Loucy (cell line): ENCODE data around the gene LY6G6F.

ENCODE experiments used
- H2AFZ ChIP-seq: fragments of 200-600 bp; sonication (generic); 2 replicates; pipeline ENCODE4 v1.6.0; 2016; ENCODE audit warnings: antibody characterized with exemption, mild to moderate bottlenecking, low read length, moderate library complexity
- H3F3A ChIP-seq: fragments of 200-600 bp; 2 replicates; pipeline ENCODE4 v1.6.0; 2016; ENCODE audit warnings: antibody characterized with exemption, low read depth, mild to moderate bottlenecking
- H3K27me3 ChIP-seq: fragments of 200-600 bp; sonication (generic); 2 replicates; pipeline ENCODE4 v1.6.1; 2014; ENCODE audit warnings: low read length, mild to moderate bottlenecking; ENCODE audit not compliant: insufficient read depth, poor library complexity, severe bottlenecking
- H3K36me3 ChIP-seq: fragments of 200-600 bp; sonication (generic); 2 replicates; pipeline ENCODE4 v1.6.1; 2016; ENCODE audit warnings: low read length; ENCODE audit not compliant: insufficient read depth
- H3K4me1 ChIP-seq: fragments of 200-600 bp; sonication (generic); 2 replicates; pipeline ENCODE4 v1.5.1; 2014; ENCODE audit warnings: low read length, mild to moderate bottlenecking; ENCODE audit not compliant: insufficient read depth, poor library complexity, severe bottlenecking
- H3K4me2 ChIP-seq: fragments of 200-600 bp; sonication (generic); 2 replicates; pipeline ENCODE4 v1.6.0; 2014; ENCODE audit warnings: antibody characterized with exemption, low read length, low read depth, mild to moderate bottlenecking; ENCODE audit not compliant: poor library complexity, severe bottlenecking
- H3K4me3 ChIP-seq: fragments of 200-600 bp; sonication (generic); 2 replicates; pipeline ENCODE4 v1.5.1; 2014; ENCODE audit warnings: low read length, mild to moderate bottlenecking, mixed read lengths; ENCODE audit not compliant: poor library complexity, severe bottlenecking
- H3K79me2 ChIP-seq: fragments of 200-600 bp; sonication (generic); 2 replicates; pipeline ENCODE4 v1.6.1; 2014; ENCODE audit warnings: low read length; ENCODE audit not compliant: insufficient read depth
- H3K9ac ChIP-seq: fragments of 200-600 bp; sonication (generic); 2 replicates; pipeline ENCODE4 v1.6.0; 2014; ENCODE audit warnings: mild to moderate bottlenecking, low read depth, low read length, moderate library complexity; ENCODE audit not compliant: poor library complexity, severe bottlenecking
- H3K9me2 ChIP-seq: fragments of 200-600 bp; sonication (generic); replicated peaks from 2 replicates; pipeline ENCODE4 v1.6.1; 2016; ENCODE audit warnings: low read depth, low read length, mixed read lengths
- H3K9me3 ChIP-seq: fragments of 200-600 bp; sonication (generic); 2 replicates; pipeline ENCODE4 v1.6.1; 2014; ENCODE audit warnings: mild to moderate bottlenecking, antibody characterized with exemption, low read length, low read depth; ENCODE audit not compliant: insufficient read depth
- H4K20me1 ChIP-seq: fragments of 200-600 bp; sonication (generic); 2 replicates; pipeline ENCODE4 v1.6.0; 2014; ENCODE audit warnings: antibody characterized with exemption, low read length, mild to moderate bottlenecking; ENCODE audit not compliant: insufficient read depth, poor library complexity, severe bottlenecking
- CTCF ChIP-seq: fragments of 200-600 bp; sonication (generic); conservative IDR thresholded peaks from 2 replicates; pipeline ENCODE4 v1.5.1; 2014; ENCODE audit warnings: mild to moderate bottlenecking, antibody characterized with exemption, low read length
- EZH2phosphoT487 ChIP-seq: fragments of 200-600 bp; IDR thresholded peaks from 2 replicates; pipeline ENCODE4 v1.6.1; 2018; ENCODE audit warnings: antibody characterized with exemption, mild to moderate bottlenecking, moderate library complexity, borderline replicate concordance

LY6G6F gene

GRCh38 chr6:31741815-31742214 lies 35.1 kb downstream of the LY6G6F start:
- H4K20me1 ChIP-seq: no peaks in the 10 kb centered on the region
- no peak for TF ChIP-seq EZH2phosphoT487
- no peak for TF ChIP-seq CTCF
- H3K36me3 ChIP-seq: no peaks in the 10 kb centered on the region
- H3K9me3 ChIP-seq: no peaks in the 10 kb centered on the region
- peak overlapping the region; percentile 100 for H3K4me3 ChIP-seq
- H3K4me2 ChIP-seq: peak overlapping the region; percentile 74
- no peaks in the 10 kb centered on the region for H3K27me3 ChIP-seq
- H3K4me1 ChIP-seq: peaks cover 44% of the 10 kb centered on the region
- H3K79me2 ChIP-seq: peaks cover 30% of the 10 kb centered on the region
- peak overlapping the region; percentile 100 for H3K9ac ChIP-seq
- no peaks in the 10 kb centered on the region for H3K9me2 ChIP-seq
- H2AFZ ChIP-seq: no peak overlapping the region
- peaks cover 8% of the 10 kb centered on the region for H3F3A ChIP-seq

DNA sequence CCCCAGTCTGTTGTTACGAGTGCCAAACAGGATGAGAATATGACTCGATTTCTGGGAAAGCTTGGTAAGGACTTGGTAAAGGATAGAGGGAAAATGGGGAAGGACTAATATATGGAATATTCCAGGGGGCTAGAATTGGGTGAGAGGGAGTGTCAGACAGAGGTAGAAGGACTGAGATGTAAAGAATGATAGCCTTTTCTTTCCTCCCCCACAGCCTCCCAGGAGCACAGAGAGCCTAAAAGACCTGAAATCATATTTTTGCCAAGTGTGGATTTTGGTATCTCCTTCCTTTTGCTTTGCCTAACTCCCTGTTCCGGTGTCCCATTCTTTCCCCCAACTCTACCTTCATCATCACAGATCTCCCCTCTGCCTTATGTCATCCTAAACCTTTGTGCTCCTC lies 36.2 kb downstream of the LY6G6F start:
- TF ChIP-seq CTCF (no peak), EZH2phosphoT487 (no peak)
- peaks cover 38% of the 10 kb centered on the region for H3K4me1 ChIP-seq
- H3K4me2 ChIP-seq: peak overlapping the region; percentile 1
- H3F3A ChIP-seq: peaks cover 3% of the 10 kb centered on the region; the same call in 1 of the 2 replicates
- H4K20me1 ChIP-seq: no peaks in the 10 kb centered on the region
- H3K36me3 ChIP-seq: no peaks in the 10 kb centered on the region
- no peaks in the 10 kb centered on the region for H3K9me3 ChIP-seq
- no peak overlapping the region for H3K9ac ChIP-seq
- H3K79me2 ChIP-seq: peaks cover 28% of the 10 kb centered on the region
- no peak overlapping the region for H2AFZ ChIP-seq
- no peaks in the 10 kb centered on the region for H3K27me3 ChIP-seq
- no peak overlapping the region for H3K4me3 ChIP-seq
- H3K9me2 ChIP-seq: no peaks in the 10 kb centered on the region

DNA sequence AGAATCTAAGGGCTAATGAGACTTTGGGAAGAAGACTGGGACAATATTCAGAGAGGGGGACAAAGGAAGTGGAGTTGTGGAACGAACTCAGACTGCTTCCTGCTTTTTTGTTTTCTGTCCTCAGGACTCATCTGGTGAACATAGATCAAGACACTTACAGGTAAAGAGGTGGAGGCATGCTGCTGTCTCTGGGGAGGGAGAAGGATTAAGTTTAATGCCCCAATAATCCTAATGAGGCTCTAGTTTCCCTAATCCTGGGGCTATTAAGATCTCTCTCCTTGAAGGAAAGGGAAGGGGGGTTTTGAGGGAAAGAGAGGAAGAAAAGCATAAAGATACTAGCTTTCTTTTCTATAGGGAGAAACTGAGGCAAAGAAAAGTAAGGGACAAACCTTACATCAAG lies 37.8 kb downstream of the LY6G6F start:
- no peak for TF ChIP-seq EZH2phosphoT487
- TF ChIP-seq CTCF: no peak
- H4K20me1 ChIP-seq: no peaks in the 10 kb centered on the region
- H3K36me3 ChIP-seq: no peaks in the 10 kb centered on the region
- H3K9me3 ChIP-seq: no peaks in the 10 kb centered on the region
- H3K9me2 ChIP-seq: no peaks in the 10 kb centered on the region
- H3K4me3 ChIP-seq: no peak overlapping the region
- H3K79me2 ChIP-seq: peaks cover 22% of the 10 kb centered on the region
- no peaks in the 10 kb centered on the region for H3K27me3 ChIP-seq
- no peaks in the 10 kb centered on the region for H3F3A ChIP-seq
- peaks cover 26% of the 10 kb centered on the region for H3K4me1 ChIP-seq
- H3K9ac ChIP-seq: no peak overlapping the region
- no peak overlapping the region for H3K4me2 ChIP-seq
- no peak overlapping the region for H2AFZ ChIP-seq
